Suprapubic skin (tissue), 3 donors: ENCODE results near the gene SLC29A3.

ENCODE experiments used
- CTCF ChIP-seq, 2 donors: fragments of 200-600 bp in 1 of 2; fragments of 450-650 bp in 1 of 2; sonication (generic) in 1 of 2; IDR thresholded peaks; one replicate each; pipeline ENCODE4 v1.5.1; 2016 to 2019; ENCODE audit warnings: antibody characterized with exemption in 2 of 2, mild to moderate bottlenecking in 1 of 2, moderate library complexity in 1 of 2
- POLR2A ChIP-seq, 2 donors: fragments of 450-650 bp; IDR thresholded peaks; one replicate each; pipeline ENCODE4 v1.6.1; 2017; ENCODE audit warnings: antibody characterized with exemption in 2 of 2, mild to moderate bottlenecking in 2 of 2, moderate library complexity in 2 of 2

GRCh38 chr10:71375952-71376351, 56.9 kb downstream of the SLC29A3 start:
- TF ChIP-seq CTCF (IDR thresholded peaks at IDR 0.05) (no peak), POLR2A (IDR thresholded peaks at IDR 0.05) (no peak)
